NCI-H774 (cell line): ENCODE data around the gene HCAR1.
"Not testable (repeated sequence)": the region's sequence is repeated elsewhere in the genome, so short reads cannot be mapped to it uniquely, and the experiment has no call there.

ENCODE experiments used
- DNase-seq: peaks from one replicate; lab custom pipeline; 2025; lab: John Stamatoyannopoulos, UW

HCAR1 gene

DNA sequence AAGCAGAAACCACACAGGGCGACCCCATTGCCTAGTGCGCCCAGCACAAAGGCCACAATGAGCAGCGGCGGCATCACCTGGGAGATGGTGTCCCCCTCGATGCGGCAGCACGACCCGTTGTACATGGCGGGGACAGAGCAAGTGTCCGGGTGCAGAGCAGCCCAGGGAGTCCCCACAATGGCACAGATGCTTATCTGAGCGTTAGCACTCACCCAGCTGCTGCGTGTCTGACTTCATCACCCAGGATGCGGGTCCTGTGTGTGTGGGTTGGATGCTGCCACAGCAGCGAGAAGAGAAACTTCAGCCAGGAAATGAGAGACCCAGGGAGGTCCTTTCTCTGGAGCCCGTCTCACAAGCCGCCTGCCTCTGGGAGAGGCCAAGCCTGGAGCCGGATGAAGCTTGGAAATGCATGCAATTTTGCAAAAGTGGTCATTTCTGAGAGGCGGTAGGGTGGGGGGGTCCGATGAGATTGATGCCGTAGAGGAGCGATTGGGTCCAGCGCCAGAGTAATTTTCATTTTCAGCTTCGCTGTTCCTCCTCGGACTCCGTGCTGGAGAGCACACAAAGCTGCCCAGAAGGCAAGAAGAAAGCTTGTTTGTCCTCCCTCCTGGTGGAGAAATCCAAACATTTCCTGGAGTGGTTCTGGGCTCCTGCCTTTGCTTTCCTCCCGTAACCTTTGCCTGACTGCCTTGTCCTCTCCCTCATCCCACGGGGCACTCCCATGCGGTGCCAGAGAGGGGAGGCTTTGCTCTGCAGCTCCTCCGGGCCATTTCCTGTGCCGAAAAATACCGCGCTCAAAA is at the start of gene HCAR1:
TSS of gene HCAR1 (minus strand) at position 630 of the 800 bp plus-strand sequence. CDS start at position 125, 505 bp downstream.
- peak; percentile 27 for DNase-seq

GRCh38 chr12:122757568-122757967 is 26.9 kb upstream of the HCAR1 start:
- DNase-seq, result no peak

- DNase-seq, result no peak
Measured at GRCh38 chr12:122754790-122755189, 24.1 kb upstream of the HCAR1 start.

DNA sequence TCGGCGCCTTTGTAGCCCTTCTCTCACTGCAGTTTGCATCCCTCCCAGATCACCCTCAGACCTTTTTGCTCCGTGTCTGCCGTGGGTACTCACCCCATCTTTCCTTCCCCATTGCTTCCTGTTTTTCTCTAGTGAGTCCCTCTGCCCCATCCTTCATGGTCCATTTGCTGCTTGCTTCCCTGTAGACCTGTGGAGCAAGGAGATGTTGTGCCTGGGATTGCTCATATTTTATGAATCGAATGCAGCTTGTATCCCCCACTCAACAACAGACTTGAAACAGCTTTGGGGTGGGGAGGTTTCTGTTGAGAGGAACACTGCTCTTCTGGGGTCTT is 22.6 kb upstream of the HCAR1 start:
- DNase-seq, result no peak

GRCh38 chr12:122752464-122753318 is 22.0 kb upstream of the HCAR1 start, which contains the start of gene DENR:
Gene DENR (plus strand): TSS chr12:122752824. CDS start chr12:122753702, 878 bp downstream.
- DNase-seq, result peak; percentile 99

GRCh38 chr12:122750781-122751515 is 20.3 kb upstream of the HCAR1 start:
- DNase-seq, result not testable (repeated sequence)

GRCh38 chr12:122749569-122750332 is 19.1 kb upstream of the HCAR1 start:
- no peak for DNase-seq

DNA sequence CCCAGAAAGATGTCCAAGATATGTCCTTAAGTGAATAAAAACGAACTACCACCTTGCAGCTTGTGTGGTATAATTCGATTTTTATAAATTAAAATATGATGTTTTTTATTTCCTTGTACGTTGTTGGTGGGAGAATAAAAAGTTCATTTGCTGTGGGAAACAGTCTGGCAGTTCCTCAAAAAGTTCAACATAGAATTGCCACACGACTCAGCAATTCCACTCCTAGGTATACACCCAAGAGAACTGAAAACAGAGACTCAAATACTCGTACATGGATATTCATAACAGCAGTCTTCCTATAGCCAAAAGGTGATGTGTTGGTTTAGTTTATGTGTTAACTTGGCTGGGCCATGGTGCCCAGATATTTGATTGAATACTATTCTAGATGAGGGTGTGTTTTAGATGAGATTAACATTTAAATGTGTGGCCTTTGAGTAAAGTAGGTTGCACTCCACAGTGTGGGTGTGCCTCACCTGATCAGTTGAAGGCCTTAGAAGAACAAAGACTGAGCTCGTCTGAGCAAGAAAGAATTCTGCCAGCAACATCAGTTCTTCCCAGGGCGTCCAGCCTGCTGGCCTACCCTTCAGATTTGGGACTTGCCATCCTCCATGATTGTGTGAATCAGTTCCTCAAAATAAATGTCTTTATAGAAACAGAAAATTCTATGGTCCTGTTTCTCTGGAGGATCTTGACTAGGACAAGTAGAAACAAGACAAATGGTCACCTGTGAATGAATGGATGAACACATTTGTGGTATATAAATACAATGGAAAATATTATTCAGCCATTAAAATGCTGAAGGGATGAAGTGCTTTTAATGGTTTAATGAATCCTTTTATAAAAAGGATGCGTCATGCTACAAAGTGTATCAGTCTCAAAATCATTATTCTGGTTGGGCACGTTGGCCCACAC is 16.8 kb upstream of the HCAR1 start:
- no peak for DNase-seq

GRCh38 chr12:122743895-122744525 is 13.4 kb upstream of the HCAR1 start:
- DNase-seq, result no peak

GRCh38 chr12:122740351-122740750 is 9.7 kb upstream of the HCAR1 start:
- DNase-seq, result no peak

- no peak for DNase-seq
Measured at GRCh38 chr12:122738571-122738970, 7.9 kb upstream of the HCAR1 start.

GRCh38 chr12:122732611-122733010 is 2.0 kb upstream of the HCAR1 start:
- DNase-seq, result no peak

DNA sequence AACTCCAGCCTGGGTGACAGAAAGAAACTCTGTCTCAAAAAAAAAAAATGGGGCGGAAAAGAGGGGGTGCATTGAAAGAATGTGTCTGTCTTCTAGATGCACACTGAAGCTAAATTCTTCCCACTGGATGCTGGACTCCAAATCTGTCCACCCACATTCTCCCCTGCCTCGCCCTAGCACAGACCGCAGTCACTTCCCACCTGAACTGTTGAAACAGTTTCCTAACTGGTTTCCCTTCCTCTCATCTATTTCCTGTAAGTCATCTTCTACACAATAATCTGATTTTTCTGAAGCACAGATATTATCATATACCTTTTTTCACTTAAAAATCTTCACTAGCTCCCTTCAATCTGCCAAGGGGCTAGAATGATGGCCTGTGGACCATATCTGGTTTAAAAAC is 1.5 kb upstream of the HCAR1 start:
- no peak for DNase-seq

GRCh38 chr12:122729583-122730214 is 945 bp downstream of the HCAR1 start:
- DNase-seq, result no peak

- no peak for DNase-seq
Measured at GRCh38 chr12:122726080-122726558, 4.5 kb downstream of the HCAR1 start.

DNA sequence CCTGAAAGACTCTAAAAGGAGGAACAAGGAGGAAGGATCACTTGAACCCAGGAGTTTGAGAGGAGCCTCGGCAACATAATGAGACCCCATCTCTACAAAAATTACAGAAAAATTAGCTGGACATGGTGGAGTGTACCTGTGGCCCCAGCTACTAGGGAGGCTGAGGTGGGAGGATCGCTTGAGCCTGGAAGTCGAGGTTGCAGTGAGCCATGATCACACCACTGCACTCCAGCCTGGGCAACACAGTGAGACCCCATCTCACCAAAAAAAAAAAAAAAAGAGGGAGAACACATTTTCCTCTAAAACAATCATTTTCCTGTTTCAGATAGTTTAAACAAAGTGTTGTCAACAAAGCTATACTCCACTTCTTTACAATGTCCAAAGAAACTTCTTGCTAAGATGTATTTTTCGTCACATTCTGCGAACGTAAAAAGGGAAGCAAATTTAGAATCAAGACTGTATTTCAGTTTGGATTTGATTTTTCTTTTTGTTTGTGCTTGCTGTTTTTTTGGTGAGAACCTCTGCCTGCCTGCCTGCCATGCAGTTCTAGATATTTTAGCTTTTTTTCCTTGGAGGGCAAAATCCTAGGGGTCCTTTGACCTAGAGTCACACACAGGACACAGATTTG is 5.1 kb downstream of the HCAR1 start:
- DNase-seq, result no peak

DNA sequence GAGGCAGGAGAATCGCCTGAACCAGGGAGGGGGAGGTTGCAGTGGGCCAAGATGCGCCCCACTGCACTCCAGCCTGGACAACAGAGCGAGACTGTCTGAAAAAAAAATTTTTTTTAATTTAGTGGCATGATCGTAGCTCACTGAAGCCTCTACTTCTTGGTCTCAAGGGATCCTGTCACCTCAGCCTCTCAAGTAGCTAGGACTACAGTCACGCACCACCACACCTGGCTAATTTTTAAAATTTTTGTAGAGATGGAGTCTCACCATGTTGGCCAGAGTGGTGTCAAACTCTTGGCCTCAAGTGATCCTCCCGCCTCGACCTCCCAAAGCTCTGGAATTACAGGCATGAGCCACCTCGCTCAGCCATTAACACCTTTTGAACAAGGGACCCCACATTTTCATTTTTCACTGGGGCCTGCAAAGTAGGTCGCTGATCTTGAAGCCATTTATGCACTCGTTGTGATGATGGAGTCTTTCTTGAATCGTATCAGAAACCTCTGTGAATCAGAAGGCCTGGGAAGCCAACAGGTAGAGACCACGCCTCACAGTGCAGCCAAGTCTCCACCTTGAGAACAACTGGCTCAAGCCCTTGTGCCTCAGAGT is 5.9 kb downstream of the HCAR1 start:
- DNase-seq, result no peak

GRCh38 chr12:122722387-122722786 is 8.3 kb downstream of the HCAR1 start:
- no peak for DNase-seq
